ENCODE data around the gene PPIL3. TPM values are rescaled to one million over a fixed set of nuclear protein-coding genes. Genes with fewer than 3 reads are reported as not detected.

The PPIL3 gene
- total and polyA plus RNA-seq, 10 donors, result 20.3 to 180 (median 35.1) TPM

GRCh38 chr2:200845669-200846325, 43.1 kb downstream of the PPIL3 start:
- H3K27me3 ChIP-seq (replicated peaks in 1 of 7), result no peaks in the 10 kb centered on the region
- intact Hi-C loops (cut with DNase I; ENCODE audit: low total_unique reads), result no loop called here
- H3K4me1 ChIP-seq, result no peaks in the 10 kb centered on the region
- H3K4me3 ChIP-seq, result no peak overlapping the region
- TF ChIP-seq CTCF (IDR thresholded peaks at IDR 0.05 in 8 of 11, conservative IDR thresholded peaks at IDR 0.05 in 3 of 11) (no peak), POLR2A (IDR thresholded peaks at IDR 0.05) (no peak), POLR2AphosphoS5 (IDR thresholded peaks at IDR 0.05) (no peak)
- H3K27ac ChIP-seq, result no peak overlapping the region
- H3K36me3 ChIP-seq, result peaks cover 0 to 11% (median 5%) of the 10 kb centered on the region in 6 donors
- no peaks in the 10 kb centered on the region for H3K9me3 ChIP-seq
- DNase-seq, result no peak
- 86 to 91% (median 90%) methylated on average over 10 of the region's 10 CpGs for WGBS, 5 donors

- Histone ChIP-seq H3K4me1 (no peaks in the 10 kb centered on the region), H3K36me3 (peaks cover 0 to 5% (median under 1%) of the 10 kb centered on the region in 6 donors), H3K27ac (no peak overlapping the region), H3K9me3 (no peaks in the 10 kb centered on the region), H3K4me3 (no peak overlapping the region), H3K27me3 (replicated peaks in 1 of 7) (no peaks in the 10 kb centered on the region)
- TF ChIP-seq POLR2AphosphoS5 (IDR thresholded peaks at IDR 0.05), result no peak
- TF ChIP-seq CTCF (IDR thresholded peaks at IDR 0.05 in 8 of 11, conservative IDR thresholded peaks at IDR 0.05 in 3 of 11), result no peak
- TF ChIP-seq POLR2A (IDR thresholded peaks at IDR 0.05), result no peak
- 90 to 94% (median 92%) methylated on average over 5 of the region's 5 CpGs for WGBS, 5 donors
- intact Hi-C loops (cut with DNase I; ENCODE audit: low total_unique reads), result no loop called here
- no peak for DNase-seq
These were observed 43.7 kb downstream of the PPIL3 start for GRCh38 chr2:200845194-200845593.

DNA sequence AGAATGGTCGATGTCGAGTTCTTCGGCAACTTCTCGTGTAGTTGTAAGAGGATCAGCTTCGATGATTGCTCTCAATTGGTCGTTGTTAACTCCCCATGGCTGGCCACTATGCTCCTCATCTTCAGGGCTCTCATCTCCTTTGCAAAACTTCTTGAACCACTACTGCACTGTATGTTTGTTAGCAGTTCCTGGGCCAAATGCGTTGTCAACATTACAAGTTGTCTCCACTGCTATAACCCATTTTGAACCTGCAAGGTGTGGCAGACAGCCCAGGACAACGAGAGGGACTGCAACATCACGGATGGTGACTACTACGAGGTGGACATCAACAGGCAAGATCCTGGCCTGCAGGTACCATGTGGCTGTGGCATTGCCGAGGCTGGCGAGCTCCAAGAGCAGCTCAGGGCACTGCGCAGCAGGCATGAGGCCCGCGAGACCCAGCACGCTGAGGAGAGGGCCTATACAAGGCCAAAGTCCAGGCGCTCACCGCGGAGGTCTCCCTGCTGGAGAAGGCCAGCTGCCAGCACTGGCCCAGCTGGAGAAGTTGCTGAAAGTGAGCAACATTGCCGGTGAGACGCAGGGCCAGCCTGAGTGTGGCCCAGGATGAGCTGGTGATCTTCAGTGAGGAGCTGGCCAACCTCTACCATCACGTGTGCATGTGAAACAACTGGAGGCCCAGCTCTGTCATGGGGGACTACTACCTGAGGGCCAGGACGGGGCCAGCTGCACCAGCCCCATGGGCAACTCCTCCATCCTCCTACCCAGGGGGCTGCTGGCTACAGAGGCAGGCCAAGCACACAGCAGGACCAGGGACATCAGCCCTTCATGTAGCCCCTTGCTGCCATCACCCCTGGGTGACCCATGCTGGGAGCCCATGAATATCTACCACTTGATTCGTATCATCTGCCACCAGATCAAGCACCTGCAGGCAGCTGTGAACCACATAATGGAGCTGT, 44.6 kb downstream of the PPIL3 start:
- no peak for DNase-seq
- Histone ChIP-seq H3K9me3 (no peaks in the 10 kb centered on the region), H3K4me1 (no peaks in the 10 kb centered on the region), H3K36me3 (no peaks in the 10 kb centered on the region), H3K27me3 (replicated peaks in 1 of 7) (no peaks in the 10 kb centered on the region), H3K4me3 (no peak overlapping the region), H3K27ac (no peak overlapping the region)
- intact Hi-C loops (cut with DNase I; ENCODE audit: low total_unique reads), result no loop called here
- TF ChIP-seq CTCF (IDR thresholded peaks at IDR 0.05 in 8 of 11, conservative IDR thresholded peaks at IDR 0.05 in 3 of 11) (no peak), POLR2A (IDR thresholded peaks at IDR 0.05) (no peak), POLR2AphosphoS5 (IDR thresholded peaks at IDR 0.05) (no peak)
- 91 to 95% (median 93%) methylated on average over 17 to 24 of the region's 24 CpGs for WGBS, 5 donors

- no peak for TF ChIP-seq POLR2A (IDR thresholded peaks at IDR 0.05)
- TF ChIP-seq POLR2AphosphoS5 (IDR thresholded peaks at IDR 0.05), result no peak
- no peak for TF ChIP-seq CTCF (IDR thresholded peaks at IDR 0.05 in 8 of 11, conservative IDR thresholded peaks at IDR 0.05 in 3 of 11)
- no peak overlapping the region for H3K27ac ChIP-seq
- no peaks in the 10 kb centered on the region for H3K27me3 ChIP-seq (replicated peaks in 1 of 7)
- 78 to 94% (median 88%) methylated on average over 3 of the region's 3 CpGs for WGBS, 5 donors
- peaks cover 0 to 28% (median 24%) of the 10 kb centered on the region in 8 donors for H3K9me3 ChIP-seq
- no peaks in the 10 kb centered on the region for H3K36me3 ChIP-seq
- H3K4me1 ChIP-seq, result no peaks in the 10 kb centered on the region
- H3K4me3 ChIP-seq, result no peak overlapping the region
- intact Hi-C loops (cut with DNase I; ENCODE audit: low total_unique reads), result no loop called here
- DNase-seq, result no peak
These were observed 49.4 kb downstream of the PPIL3 start for GRCh38 chr2:200839513-200839912.
